Lower leg skin (tissue), 4 donors: ENCODE data around the gene PIP5K1C. TPM values are rescaled to one million over a fixed set of nuclear protein-coding genes. Genes with fewer than 3 reads are reported as not detected.

Experiments
- DNase-seq, 2 donors: peaks; one replicate each; pipeline ENCODE4 v3.0.0-alpha.2; 2019; ENCODE audit warnings: low spot score in 2 of 2
- H3K4me3 ChIP-seq: fragments of 200-600 bp; sonication (generic); 2 replicates; pipeline ENCODE4 v1.5.1; 2017; ENCODE audit warnings: mild to moderate bottlenecking, low read depth; ENCODE audit not compliant: poor library complexity, severe bottlenecking
- POLR2A ChIP-seq, 2 donors: fragments of 450-650 bp; IDR thresholded peaks; one replicate each; pipeline ENCODE4 v1.6.1; 2016 to 2017; ENCODE audit warnings: antibody characterized with exemption in 2 of 2, mild to moderate bottlenecking in 1 of 2, moderate library complexity in 1 of 2
- WGBS, 2 donors: methylation state at CpG; one replicate each; pipeline ENCODE4 v1.1.5; 2018; 5-methylcytosine and 5-hydroxymethylcytosine counted together
- intact Hi-C: fragments of 100-400 bp; cut with DNase I; formaldehyde crosslinking; loops from one replicate; pipeline ENCODE4 v1.15.0; 2023; ENCODE audit warnings: low total_unique reads
- total RNA-seq, 4 donors: library from RNA; depleted of rRNA; stranded (reverse); fragments of >200 nt; gene quantifications; one replicate each; pipeline ENCODE4 v1.1.0, GENCODE V29; 2016
- TF ChIP-seq, protein P1 (sequence below), 3 donors: fragments of 450-650 bp; IDR thresholded peaks; one replicate each; pipeline ENCODE4 v1.5.1; 2016; ENCODE audit warnings: antibody characterized with exemption in 3 of 3, mild to moderate bottlenecking in 3 of 3, moderate library complexity in 2 of 3

PIP5K1C gene
- total RNA-seq, 4 donors from 2014 or later, result 14.1 to 27.3 (median 22.1) TPM

DNA sequence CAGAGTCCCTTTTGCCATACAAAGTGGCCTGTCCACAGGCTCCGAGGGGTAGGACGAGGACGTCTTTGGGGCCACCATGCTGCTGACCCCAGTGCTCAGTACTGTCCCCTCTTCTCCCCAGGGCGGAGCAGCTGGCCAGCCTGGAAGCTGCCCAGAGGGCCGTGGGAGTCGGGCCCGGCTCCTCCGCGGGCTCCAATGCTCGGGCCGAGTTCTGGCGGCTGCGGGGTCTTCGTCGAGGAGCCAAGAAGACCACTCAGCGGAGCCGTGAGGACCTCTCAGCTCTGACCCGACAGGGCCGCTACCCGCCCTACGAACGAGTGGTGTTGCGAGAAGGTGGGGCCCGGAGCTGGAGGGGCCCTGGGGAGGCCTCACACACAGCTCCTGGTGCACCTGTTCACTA is 40.2 kb upstream of the PIP5K1C start:
- TF ChIP-seq, protein P1, sequence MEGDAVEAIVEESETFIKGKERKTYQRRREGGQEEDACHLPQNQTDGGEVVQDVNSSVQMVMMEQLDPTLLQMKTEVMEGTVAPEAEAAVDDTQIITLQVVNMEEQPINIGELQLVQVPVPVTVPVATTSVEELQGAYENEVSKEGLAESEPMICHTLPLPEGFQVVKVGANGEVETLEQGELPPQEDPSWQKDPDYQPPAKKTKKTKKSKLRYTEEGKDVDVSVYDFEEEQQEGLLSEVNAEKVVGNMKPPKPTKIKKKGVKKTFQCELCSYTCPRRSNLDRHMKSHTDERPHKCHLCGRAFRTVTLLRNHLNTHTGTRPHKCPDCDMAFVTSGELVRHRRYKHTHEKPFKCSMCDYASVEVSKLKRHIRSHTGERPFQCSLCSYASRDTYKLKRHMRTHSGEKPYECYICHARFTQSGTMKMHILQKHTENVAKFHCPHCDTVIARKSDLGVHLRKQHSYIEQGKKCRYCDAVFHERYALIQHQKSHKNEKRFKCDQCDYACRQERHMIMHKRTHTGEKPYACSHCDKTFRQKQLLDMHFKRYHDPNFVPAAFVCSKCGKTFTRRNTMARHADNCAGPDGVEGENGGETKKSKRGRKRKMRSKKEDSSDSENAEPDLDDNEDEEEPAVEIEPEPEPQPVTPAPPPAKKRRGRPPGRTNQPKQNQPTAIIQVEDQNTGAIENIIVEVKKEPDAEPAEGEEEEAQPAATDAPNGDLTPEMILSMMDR (IDR thresholded peaks at IDR 0.05), result no peak
- TF ChIP-seq POLR2A (IDR thresholded peaks at IDR 0.05), result no peak
- 94 to 97% methylated on average over 16 to 20 of the region's 24 CpGs for WGBS, 2 donors
- DNase-seq, result no peak
- intact Hi-C loops, result no loop called here
- no peak overlapping the region for H3K4me3 ChIP-seq

DNA sequence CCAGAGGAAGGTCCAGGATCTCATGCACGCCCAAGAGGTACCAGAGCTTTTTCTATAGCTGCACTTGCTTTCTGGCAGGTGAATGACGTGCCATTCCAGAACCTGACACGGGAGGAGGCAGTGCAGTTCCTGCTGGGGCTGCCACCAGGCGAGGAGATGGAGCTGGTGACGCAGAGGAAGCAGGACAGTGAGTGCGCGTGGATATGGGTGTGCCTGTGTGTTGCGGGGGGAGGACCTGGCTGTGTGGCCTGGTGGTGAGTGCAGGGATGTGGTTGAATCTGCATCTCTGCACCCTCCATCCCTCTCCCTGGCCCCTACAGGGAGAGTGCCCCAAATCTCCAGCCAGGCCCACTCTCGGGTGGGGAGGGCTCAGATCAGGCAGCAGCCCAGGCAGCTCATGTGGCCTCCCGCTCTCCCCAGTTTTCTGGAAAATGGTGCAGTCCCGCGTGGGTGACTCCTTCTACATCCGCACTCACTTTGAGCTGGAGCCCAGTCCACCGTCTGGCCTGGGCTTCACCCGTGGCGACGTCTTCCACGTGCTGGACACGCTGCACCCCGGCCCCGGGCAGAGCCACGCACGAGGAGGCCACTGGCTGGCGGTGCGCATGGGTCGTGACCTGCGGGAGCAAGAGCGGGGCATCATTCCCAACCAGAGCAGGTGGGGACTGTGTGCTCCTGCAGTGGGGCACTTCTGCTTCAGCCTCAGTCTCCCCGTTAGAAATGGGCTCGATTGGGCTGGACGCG is 38.4 kb upstream of the PIP5K1C start:
- no peak overlapping the region for H3K4me3 ChIP-seq
- intact Hi-C loops, result no loop called here
- TF ChIP-seq, protein P1 (IDR thresholded peaks at IDR 0.05), result no peak
- no peak for TF ChIP-seq POLR2A (IDR thresholded peaks at IDR 0.05)
- no peak for DNase-seq
- 84 to 85% methylated on average over 32 of the region's 32 CpGs for WGBS, 2 donors

DNA sequence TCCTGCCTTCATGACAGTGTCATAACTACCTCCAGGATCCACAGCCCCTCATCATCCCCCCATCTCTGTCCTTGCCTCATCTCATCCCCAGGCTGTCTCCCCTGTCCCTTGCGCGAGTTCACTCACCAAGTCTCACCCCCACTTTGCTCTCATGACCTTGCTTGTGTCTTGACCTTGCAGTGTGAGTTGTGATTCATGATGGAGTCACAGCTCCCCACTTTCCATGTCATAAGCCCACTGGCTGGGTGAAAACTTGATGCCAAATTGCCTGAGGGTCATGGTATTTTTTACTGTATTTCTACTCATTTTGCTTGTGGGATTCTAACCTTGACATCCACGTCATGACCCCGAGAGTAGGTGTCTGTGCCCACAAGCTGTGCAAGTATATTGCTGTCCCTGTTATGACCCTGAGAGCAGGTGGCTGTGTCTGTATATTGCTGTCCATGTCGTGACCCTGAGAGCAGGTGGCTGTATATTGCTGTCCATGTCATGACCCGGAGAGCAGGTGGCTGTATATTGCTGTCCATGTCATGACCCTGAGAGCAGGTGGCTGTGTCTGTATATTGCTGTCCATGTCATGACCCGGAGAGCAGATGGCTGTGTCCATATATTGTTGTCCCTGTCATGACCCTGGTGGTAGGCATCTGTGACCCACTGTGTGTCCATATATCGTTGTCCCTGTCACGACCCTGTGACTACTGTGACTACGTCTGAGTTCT is 37.4 kb upstream of the PIP5K1C start:
- 87 to 90% methylated on average over 10 of the region's 10 CpGs for WGBS, 2 donors
- TF ChIP-seq POLR2A (IDR thresholded peaks at IDR 0.05), result no peak
- TF ChIP-seq, protein P1 (IDR thresholded peaks at IDR 0.05), result no peak
- intact Hi-C loops, result no loop called here
- no peak for DNase-seq
- H3K4me3 ChIP-seq, result no peak overlapping the region

DNA sequence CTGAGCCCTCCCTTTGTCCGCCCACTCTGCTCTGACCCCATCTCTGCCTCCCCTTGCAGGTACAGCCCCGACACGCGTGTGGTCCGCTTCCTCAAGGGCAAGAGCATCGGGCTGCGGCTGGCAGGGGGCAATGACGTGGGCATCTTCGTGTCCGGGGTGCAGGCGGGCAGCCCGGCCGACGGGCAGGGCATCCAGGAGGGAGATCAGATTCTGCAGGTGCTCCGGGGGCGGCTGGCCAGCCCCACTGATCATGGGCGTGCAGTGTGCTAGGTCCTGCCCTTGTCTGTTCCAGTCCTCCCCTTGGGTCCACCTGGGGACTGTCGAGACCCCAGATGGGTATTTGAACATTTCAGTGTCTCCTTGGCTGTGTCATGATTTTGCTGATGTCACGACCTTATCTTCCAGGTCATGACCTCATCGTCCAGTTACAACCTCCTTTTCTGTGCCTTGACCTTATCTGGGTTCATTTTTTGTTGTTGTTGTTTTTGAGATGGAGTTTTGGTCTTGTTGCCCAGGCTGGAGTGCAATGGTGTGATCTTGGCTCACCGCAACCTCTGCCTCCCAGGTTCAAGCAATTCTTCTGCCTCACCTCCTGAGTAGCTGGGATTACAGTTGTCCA is 35.9 kb upstream of the PIP5K1C start:
- no peak overlapping the region for H3K4me3 ChIP-seq
- 81 to 83% methylated on average over 19 to 21 of the region's 21 CpGs for WGBS, 2 donors
- intact Hi-C loops, result no loop called here
- no peak for DNase-seq
- TF ChIP-seq, protein P1 (IDR thresholded peaks at IDR 0.05), result no peak
- no peak for TF ChIP-seq POLR2A (IDR thresholded peaks at IDR 0.05)

DNA sequence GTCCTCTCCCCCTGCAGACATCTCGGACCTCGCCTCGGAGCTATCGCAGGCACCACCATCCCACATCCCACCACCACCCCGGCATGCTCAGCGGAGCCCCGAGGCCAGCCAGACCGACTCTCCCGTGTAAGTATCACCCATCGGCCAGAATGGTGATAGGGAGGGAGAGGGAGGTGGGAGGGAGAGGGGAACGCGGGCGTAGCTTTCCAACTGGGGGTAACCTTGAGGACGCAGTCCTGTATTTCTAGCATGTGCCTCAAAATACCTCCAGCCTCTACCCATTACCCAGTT is 34.0 kb upstream of the PIP5K1C start:
- WGBS, 2 donors, result 93 to 94% methylated on average over 14 of the region's 14 CpGs
- intact Hi-C loops, result no loop called here
- no peak for DNase-seq
- no peak overlapping the region for H3K4me3 ChIP-seq
- TF ChIP-seq, protein P1 (IDR thresholded peaks at IDR 0.05), result no peak
